NB4 (cell line): Measurements from ENCODE around the gene PRPF19.

Experiments used
- CTCF ChIP-seq: IDR thresholded peaks from one replicate; pipeline ENCODE4 v1.5.1; 2012; ENCODE audit warnings: low read depth, low read length
- MAX ChIP-seq: IDR thresholded peaks from 2 replicates; pipeline ENCODE4 v1.6.1; 2011; ENCODE audit warnings: low read depth, low read length
- MYC ChIP-seq: IDR thresholded peaks from 2 replicates; pipeline ENCODE4 v1.6.1; 2011; ENCODE audit warnings: low read depth, low read length
- POLR2A ChIP-seq: IDR thresholded peaks from 2 replicates; pipeline ENCODE4 v1.6.1; 2011; ENCODE audit warnings: mild to moderate bottlenecking; ENCODE audit not compliant: insufficient read length; ENCODE audit errors: extremely low read depth

- TF ChIP-seq CTCF = no peak
- no peak for TF ChIP-seq POLR2A
- TF ChIP-seq MAX = peak; percentile 87
- TF ChIP-seq MYC = peak; percentile 74
These were observed 33.3 kb downstream of the PRPF19 start for GRCh38 chr11:60872961-60873524.
